ENCODE results near the gene MLIP. TPM values are rescaled to one million over a fixed set of nuclear protein-coding genes. Genes with fewer than 3 reads are reported as not detected.

MLIP gene
- polyA plus RNA-seq, 2 of the 4 experiments (the other 2 are of a cell fraction): 0.08 TPM; not detected in 1

DNA sequence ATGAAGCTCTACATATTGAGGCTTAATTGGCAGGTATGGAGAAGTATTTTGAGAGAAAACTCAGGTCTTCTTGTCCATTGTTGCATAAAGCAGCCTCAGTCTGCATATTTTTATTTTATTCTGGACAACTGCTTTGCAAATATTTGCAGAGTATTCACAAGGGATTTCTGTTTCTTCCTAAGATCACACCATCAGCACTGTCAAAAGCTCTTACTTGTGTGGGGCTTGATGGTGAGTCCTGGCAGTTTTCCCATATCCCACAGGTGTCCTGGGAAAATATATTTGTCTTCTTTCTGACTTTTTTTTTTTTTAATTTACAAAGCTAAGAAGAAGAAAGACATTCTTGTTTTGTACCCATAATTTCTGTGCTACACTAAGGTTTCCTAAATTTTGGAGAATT is 16.9 kb upstream of the MLIP start:
- no peak overlapping the region for H3K27ac ChIP-seq
- CTCF ChIA-PET: no interaction called here
- no peak overlapping the region for H3K4me3 ChIP-seq
- no peak for TF ChIP-seq MAFK (IDR thresholded peaks at IDR 0.05; ENCODE audit: partially characterized antibody)
- TF ChIP-seq SMC3 (IDR thresholded peaks at IDR 0.05): no peak
- no peak for TF ChIP-seq CHD2 (IDR thresholded peaks at IDR 0.05; ENCODE audit: low read length, partially characterized antibody)
- TF ChIP-seq, protein P1, sequence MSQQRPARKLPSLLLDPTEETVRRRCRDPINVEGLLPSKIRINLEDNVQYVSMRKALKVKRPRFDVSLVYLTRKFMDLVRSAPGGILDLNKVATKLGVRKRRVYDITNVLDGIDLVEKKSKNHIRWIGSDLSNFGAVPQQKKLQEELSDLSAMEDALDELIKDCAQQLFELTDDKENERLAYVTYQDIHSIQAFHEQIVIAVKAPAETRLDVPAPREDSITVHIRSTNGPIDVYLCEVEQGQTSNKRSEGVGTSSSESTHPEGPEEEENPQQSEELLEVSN (IDR thresholded peaks at IDR 0.05; ENCODE audit: borderline replicate concordance, low read depth): no peak
- TF ChIP-seq RAD21 (conservative IDR thresholded peaks at IDR 0.05 in 1 of 2, IDR thresholded peaks at IDR 0.05 in 1 of 2): no peak
- H3K4me1 ChIP-seq: no peaks in the 10 kb centered on the region
- POLR2A ChIA-PET: no interaction called here
- ATAC-seq (no peak), FAIRE-seq (no peak), DNase-seq (ENCODE audit: low read depth in 1 of 2, low spot score in 1 of 2) (no peak)
- H3K4me2 ChIP-seq: no peak overlapping the region
- H3K9me3 ChIP-seq: no peaks in the 10 kb centered on the region

DNA sequence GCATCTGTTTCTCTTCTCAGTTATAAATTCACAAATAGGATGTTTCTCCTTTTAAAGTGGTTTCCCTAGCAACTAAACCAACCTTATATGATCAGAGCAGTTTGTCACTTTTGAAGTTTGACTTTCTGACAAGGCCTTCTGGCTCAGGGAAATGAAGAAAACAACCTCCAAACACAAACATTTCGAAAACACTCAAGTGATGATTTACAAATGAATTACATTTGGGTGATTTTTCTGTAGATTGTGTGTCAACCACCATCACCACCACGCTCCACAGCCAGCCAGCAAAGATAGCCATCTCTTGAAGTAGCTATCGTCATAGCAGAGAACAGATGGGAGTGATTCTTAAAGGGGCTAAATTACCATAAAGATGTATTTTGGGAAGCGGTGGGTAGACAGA is 16.5 kb upstream of the MLIP start:
- no peak overlapping the region for H3K4me3 ChIP-seq
- H3K9me3 ChIP-seq: no peaks in the 10 kb centered on the region
- CTCF ChIA-PET: no interaction called here
- no peak overlapping the region for H3K27ac ChIP-seq
- FAIRE-seq: no peak
- 56% methylated on average over 4 of the region's 4 CpGs for WGBS (ENCODE audit: missing lambda C conversion rate)
- H3K4me2 ChIP-seq: no peak overlapping the region
- POLR2A ChIA-PET: no interaction called here
- ATAC-seq: no peak
- no peaks in the 10 kb centered on the region for H3K4me1 ChIP-seq
- TF ChIP-seq ZNF302 (CRISPR knock-in tag; IDR thresholded peaks at IDR 0.05) (no peak), GATA3 (IDR thresholded peaks at IDR 0.05; ENCODE audit: borderline replicate concordance) (no peak), JUN (IDR thresholded peaks at IDR 0.05) (no peak), HDAC2 (IDR thresholded peaks at IDR 0.05) (no peak), ESRRA (IDR thresholded peaks at IDR 0.05; ENCODE audit: borderline replicate concordance, low read length) (no peak), KDM5A (IDR thresholded peaks at IDR 0.05) (no peak), HEYL (CRISPR knock-in tag; IDR thresholded peaks at IDR 0.05) (no peak), RCOR1 (IDR thresholded peaks at IDR 0.05; ENCODE audit: low read depth, low read length) (no peak), SREBF2 (IDR thresholded peaks at IDR 0.05) (no peak), BHLHE40 (IDR thresholded peaks at IDR 0.05; ENCODE audit: low read depth, low read length) (no peak), RARB (CRISPR knock-in tag; IDR thresholded peaks at IDR 0.05) (no peak), PHF8 (IDR thresholded peaks at IDR 0.05; ENCODE audit: borderline replicate concordance, low read depth) (no peak), MAFK (IDR thresholded peaks at IDR 0.05; ENCODE audit: partially characterized antibody) (no peak), TFCP2L1 (CRISPR knock-in tag; IDR thresholded peaks at IDR 0.05) (no peak), TP53 (CRISPR knock-in tag; IDR thresholded peaks at IDR 0.05) (no peak), RAD21 (conservative IDR thresholded peaks at IDR 0.05 in 1 of 2, IDR thresholded peaks at IDR 0.05 in 1 of 2) (no peak), HOXA7 (CRISPR knock-in tag; IDR thresholded peaks at IDR 0.05) (no peak)
- TF ChIP-seq, protein P2, sequence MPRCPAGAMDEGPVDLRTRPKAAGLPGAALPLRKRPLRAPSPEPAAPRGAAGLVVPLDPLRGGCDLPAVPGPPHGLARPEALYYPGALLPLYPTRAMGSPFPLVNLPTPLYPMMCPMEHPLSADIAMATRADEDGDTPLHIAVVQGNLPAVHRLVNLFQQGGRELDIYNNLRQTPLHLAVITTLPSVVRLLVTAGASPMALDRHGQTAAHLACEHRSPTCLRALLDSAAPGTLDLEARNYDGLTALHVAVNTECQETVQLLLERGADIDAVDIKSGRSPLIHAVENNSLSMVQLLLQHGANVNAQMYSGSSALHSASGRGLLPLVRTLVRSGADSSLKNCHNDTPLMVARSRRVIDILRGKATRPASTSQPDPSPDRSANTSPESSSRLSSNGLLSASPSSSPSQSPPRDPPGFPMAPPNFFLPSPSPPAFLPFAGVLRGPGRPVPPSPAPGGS (IDR thresholded peaks at IDR 0.05): no peak
- TF ChIP-seq, protein P3, sequence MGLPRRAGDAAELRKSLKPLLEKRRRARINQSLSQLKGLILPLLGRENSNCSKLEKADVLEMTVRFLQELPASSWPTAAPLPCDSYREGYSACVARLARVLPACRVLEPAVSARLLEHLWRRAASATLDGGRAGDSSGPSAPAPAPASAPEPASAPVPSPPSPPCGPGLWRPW (IDR thresholded peaks at IDR 0.05): no peak
- TF ChIP-seq, protein P4, sequence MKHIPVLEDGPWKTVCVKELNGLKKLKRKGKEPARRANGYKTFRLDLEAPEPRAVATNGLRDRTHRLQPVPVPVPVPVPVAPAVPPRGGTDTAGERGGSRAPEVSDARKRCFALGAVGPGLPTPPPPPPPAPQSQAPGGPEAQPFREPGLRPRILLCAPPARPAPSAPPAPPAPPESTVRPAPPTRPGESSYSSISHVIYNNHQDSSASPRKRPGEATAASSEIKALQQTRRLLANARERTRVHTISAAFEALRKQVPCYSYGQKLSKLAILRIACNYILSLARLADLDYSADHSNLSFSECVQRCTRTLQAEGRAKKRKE (CRISPR knock-in tag; IDR thresholded peaks at IDR 0.05; ENCODE audit: low read depth): no peak
- no peak for DNase-seq (ENCODE audit: low read depth in 1 of 2, low spot score in 1 of 2)

DNA sequence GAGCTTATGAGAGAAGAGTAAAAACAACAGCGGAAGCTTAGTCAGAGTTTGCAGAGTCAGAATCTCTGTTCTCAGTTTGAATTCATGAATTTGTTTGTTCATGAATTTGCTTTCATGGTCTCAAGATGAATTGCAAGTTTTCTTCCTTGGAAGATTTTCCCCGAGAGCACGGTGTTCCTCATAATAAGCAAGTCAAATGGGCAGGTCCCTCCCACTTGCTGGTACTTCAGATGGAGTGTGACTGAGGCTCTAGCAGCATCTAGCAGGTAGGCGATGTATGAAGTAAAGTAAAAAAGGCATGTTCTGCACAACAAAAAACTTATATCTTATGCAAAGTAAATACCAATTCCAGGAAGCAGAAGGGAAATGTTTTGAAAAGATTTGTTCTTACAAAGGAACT is 15.5 kb upstream of the MLIP start:
- Histone ChIP-seq H3K4me2 (no peak overlapping the region), H3K4me1 (no peaks in the 10 kb centered on the region), H3K27ac (no peak overlapping the region), H3K9me3 (no peaks in the 10 kb centered on the region), H3K4me3 (no peak overlapping the region)
- no peak for FAIRE-seq
- no peak for TF ChIP-seq FOSL2 (IDR thresholded peaks at IDR 0.05)
- TF ChIP-seq FOSL2 (CRISPR knock-in tag; IDR thresholded peaks at IDR 0.05): no peak
- TF ChIP-seq HOXA7 (CRISPR knock-in tag; IDR thresholded peaks at IDR 0.05): no peak
- TF ChIP-seq ZNF302 (CRISPR knock-in tag; IDR thresholded peaks at IDR 0.05): no peak
- no peak for TF ChIP-seq TFCP2L1 (CRISPR knock-in tag; IDR thresholded peaks at IDR 0.05)
- no peak for TF ChIP-seq CBX2 (IDR thresholded peaks at IDR 0.05; ENCODE audit: borderline replicate concordance, low read depth)
- TF ChIP-seq HDAC2 (IDR thresholded peaks at IDR 0.05): no peak
- TF ChIP-seq, protein P5, sequence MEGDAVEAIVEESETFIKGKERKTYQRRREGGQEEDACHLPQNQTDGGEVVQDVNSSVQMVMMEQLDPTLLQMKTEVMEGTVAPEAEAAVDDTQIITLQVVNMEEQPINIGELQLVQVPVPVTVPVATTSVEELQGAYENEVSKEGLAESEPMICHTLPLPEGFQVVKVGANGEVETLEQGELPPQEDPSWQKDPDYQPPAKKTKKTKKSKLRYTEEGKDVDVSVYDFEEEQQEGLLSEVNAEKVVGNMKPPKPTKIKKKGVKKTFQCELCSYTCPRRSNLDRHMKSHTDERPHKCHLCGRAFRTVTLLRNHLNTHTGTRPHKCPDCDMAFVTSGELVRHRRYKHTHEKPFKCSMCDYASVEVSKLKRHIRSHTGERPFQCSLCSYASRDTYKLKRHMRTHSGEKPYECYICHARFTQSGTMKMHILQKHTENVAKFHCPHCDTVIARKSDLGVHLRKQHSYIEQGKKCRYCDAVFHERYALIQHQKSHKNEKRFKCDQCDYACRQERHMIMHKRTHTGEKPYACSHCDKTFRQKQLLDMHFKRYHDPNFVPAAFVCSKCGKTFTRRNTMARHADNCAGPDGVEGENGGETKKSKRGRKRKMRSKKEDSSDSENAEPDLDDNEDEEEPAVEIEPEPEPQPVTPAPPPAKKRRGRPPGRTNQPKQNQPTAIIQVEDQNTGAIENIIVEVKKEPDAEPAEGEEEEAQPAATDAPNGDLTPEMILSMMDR (IDR thresholded peaks at IDR 0.05): no peak
- TF ChIP-seq CBX8 (IDR thresholded peaks at IDR 0.05): no peak
- TF ChIP-seq, protein P6, sequence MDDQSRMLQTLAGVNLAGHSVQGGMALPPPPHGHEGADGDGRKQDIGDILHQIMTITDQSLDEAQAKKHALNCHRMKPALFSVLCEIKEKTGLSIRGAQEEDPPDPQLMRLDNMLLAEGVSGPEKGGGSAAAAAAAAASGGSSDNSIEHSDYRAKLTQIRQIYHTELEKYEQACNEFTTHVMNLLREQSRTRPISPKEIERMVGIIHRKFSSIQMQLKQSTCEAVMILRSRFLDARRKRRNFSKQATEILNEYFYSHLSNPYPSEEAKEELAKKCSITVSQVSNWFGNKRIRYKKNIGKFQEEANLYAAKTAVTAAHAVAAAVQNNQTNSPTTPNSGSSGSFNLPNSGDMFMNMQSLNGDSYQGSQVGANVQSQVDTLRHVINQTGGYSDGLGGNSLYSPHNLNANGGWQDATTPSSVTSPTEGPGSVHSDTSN (IDR thresholded peaks at IDR 0.05): no peak
- no peak for TF ChIP-seq BHLHE40 (IDR thresholded peaks at IDR 0.05; ENCODE audit: low read depth, low read length)
- no peak for TF ChIP-seq FOSB (CRISPR knock-in tag; IDR thresholded peaks at IDR 0.05)
- TF ChIP-seq POLR2A (IDR thresholded peaks at IDR 0.05; ENCODE audit: low read length): no peak
- no peak for TF ChIP-seq EHF (CRISPR knock-in tag; IDR thresholded peaks at IDR 0.05)
- no peak for TF ChIP-seq PHF8 (IDR thresholded peaks at IDR 0.05; ENCODE audit: borderline replicate concordance, low read depth)
- no peak for TF ChIP-seq RAD21 (conservative IDR thresholded peaks at IDR 0.05 in 1 of 2, IDR thresholded peaks at IDR 0.05 in 1 of 2)
- ATAC-seq: no peak
- no peak for DNase-seq (ENCODE audit: low read depth in 1 of 2, low spot score in 1 of 2)
- ChIA-PET CTCF (no interaction called here), POLR2A (no interaction called here)
- WGBS (ENCODE audit: missing lambda C conversion rate): 60% methylated on average over 4 of the region's 4 CpGs
